Small intestine (tissue), 7 donors: ENCODE measurements around the gene ETV7. TPM values are rescaled to one million over a fixed set of nuclear protein-coding genes. Genes with fewer than 3 reads are reported as not detected.
A peak's percentile ranks its signal among the peaks of the same experiment; 100 is the strongest.

ENCODE experiments used
- DNase-seq, 2 donors: peaks; one replicate each; pipeline versions ENCODE4 v3.0.0 to v3.0.0-alpha.2; 2013
- FAIRE-seq: peaks from 2 replicates; lab custom pipeline; 2012; peaks lifted over from hg19 to GRCh38; lab: Jason Lieb, UNC
- H3K27ac ChIP-seq, 3 donors: one replicate each; pipeline ENCODE4 v1.5.1; 2013; ENCODE audit warnings: low read length in 2 of 3, mild to moderate bottlenecking in 2 of 3, control low read depth in 1 of 3, inconsistent platforms in 1 of 3, low read depth in 1 of 3, moderate library complexity in 1 of 3
- H3K27me3 ChIP-seq, 3 donors: one replicate each; pipeline ENCODE4 v1.6.1; 2013; ENCODE audit warnings: low read length in 3 of 3, inconsistent platforms in 1 of 3; ENCODE audit not compliant: control insufficient read depth in 3 of 3, insufficient read depth in 3 of 3
- H3K36me3 ChIP-seq, 3 donors: one replicate each; pipeline ENCODE4 v1.6.1; 2013; ENCODE audit warnings: low read length in 3 of 3, inconsistent platforms in 1 of 3, low read depth in 1 of 3, mild to moderate bottlenecking in 1 of 3, moderate library complexity in 1 of 3; ENCODE audit not compliant: control insufficient read depth in 3 of 3, insufficient read depth in 2 of 3
- H3K4me1 ChIP-seq, 3 donors: one replicate each; pipeline ENCODE4 v1.6.1; 2013; ENCODE audit warnings: low read length in 2 of 3, inconsistent platforms in 1 of 3, low read depth in 1 of 3, mild to moderate bottlenecking in 1 of 3, moderate library complexity in 1 of 3; ENCODE audit not compliant: control insufficient read depth in 3 of 3, insufficient read depth in 2 of 3
- H3K4me3 ChIP-seq, 3 donors: one replicate each; pipeline ENCODE4 v1.5.1; 2013; ENCODE audit warnings: low read length in 3 of 3, control low read depth in 1 of 3, inconsistent platforms in 1 of 3, low read depth in 1 of 3, mild to moderate bottlenecking in 1 of 3, moderate library complexity in 1 of 3
- H3K9me3 ChIP-seq, 2 donors: one replicate each; pipeline ENCODE4 v1.6.1; 2013; ENCODE audit warnings: low read depth in 1 of 2, low read length in 1 of 2; ENCODE audit not compliant: control insufficient read depth in 2 of 2, insufficient read depth in 1 of 2
- WGBS, 3 donors: extraction: QIAGEN DNeasy Blood & Tissue Kit; methylation state at CpG; one replicate each; pipeline ENCODE4 v1.1.7; 2013; 5-methylcytosine and 5-hydroxymethylcytosine counted together
- polyA plus RNA-seq, 4 donors: library from polyadenylated mRNA; stranded (reverse) in 3 of 4; unstranded in 1 of 4; fragments of 200-250 nt in 3 of 4; fragments of 120-200 nt in 1 of 4; gene quantifications; one replicate each; pipeline versions ENCODE4 v1.2.1 to v1.2.3, GENCODE V29; 2013
- donor health status: healthy with polysubstance abuse.
- donor health status: control.
- donor health status: control.
- donor health status: Bipolar disorder and iron deficiency.
- donor health status: healthy.

Gene ETV7
- polyA plus RNA-seq, 4 donors = 7.4 to 26.2 (median 16.0) TPM

DNA sequence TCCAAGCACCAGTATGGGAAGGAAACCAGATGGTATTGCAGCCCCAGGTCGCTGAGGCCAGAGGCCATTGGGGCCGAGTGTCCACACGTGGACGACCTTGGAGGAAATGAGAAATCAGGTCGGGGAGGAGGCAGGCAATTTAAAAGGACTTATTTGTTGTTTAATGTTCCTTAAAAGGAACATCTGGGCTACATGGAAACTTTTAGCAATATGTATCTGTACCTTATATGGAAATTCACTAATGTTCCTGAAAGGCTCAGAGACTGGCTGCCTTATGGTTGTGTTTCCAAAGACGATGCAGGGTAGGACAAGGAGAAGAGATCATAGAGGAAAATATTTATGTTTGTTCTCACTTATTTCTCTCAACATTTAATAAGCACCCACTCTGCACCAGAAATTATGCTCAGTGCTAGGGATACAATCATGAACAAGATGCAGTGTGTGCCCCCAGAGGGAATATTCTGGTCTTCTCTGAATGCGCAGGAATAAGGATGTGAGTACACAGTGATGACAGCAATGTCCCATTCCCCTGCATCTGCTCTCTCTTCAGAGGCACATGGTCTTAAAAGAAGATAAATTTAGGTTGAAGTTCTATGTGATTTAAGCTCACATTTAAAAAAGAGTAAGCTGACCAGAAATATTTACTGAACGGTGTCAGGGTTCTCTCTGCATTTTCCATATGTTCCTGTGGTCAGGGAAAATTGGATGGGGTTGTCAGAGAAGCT, 54.1 kb downstream of the ETV7 start:
- peaks cover 2 to 42% (median 8%) of the 10 kb centered on the region in 3 donors for H3K4me1 ChIP-seq
- no peaks in the 10 kb centered on the region for H3K27me3 ChIP-seq
- no peak for DNase-seq
- peaks cover 0 to 33% (median 5%) of the 10 kb centered on the region in 3 donors for H3K36me3 ChIP-seq
- WGBS, 3 donors = 68 to 71% (median 69%) methylated on average over 8 of the region's 8 CpGs
- H3K4me3 ChIP-seq = peak overlapping the region in 1 of 3 donors; percentile 50
- H3K9me3 ChIP-seq = peaks cover 0 to 6% of the 10 kb centered on the region in 2 donors
- no peak for FAIRE-seq
- H3K27ac ChIP-seq = peak overlapping the region in 1 of 3 donors; percentile 93

DNA sequence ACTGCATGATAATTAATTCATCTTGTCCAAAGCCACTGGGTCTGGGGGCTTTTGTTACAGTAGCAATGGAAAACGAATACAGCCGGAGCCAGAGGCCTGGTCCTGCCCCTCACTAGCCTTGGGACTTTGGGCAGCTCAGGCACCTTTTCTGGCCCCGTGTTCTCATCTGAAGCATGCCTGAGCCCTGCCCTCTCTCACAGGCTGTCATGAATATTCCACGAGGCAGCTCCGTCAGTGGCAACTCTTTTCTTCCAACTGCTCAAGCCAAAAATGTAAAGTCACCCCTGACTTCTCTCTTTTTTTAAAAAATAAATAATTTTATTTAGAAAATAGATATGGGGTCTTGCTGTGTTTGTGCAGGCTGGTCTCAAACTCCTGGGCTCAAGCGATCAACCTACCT, 56.1 kb downstream of the ETV7 start:
- Histone ChIP-seq H3K9me3 (peaks cover 0 to 6% of the 10 kb centered on the region in 2 donors), H3K4me1 (peaks cover 2 to 37% (median 6%) of the 10 kb centered on the region in 3 donors), H3K27me3 (no peaks in the 10 kb centered on the region), H3K4me3 (no peak overlapping the region), H3K27ac (no peak overlapping the region), H3K36me3 (peaks cover 0 to 47% (median 7%) of the 10 kb centered on the region in 3 donors)
- DNase-seq (no peak), FAIRE-seq (no peak)
- 88 to 93% (median 91%) methylated on average over 6 of the region's 6 CpGs for WGBS, 3 donors

DNA sequence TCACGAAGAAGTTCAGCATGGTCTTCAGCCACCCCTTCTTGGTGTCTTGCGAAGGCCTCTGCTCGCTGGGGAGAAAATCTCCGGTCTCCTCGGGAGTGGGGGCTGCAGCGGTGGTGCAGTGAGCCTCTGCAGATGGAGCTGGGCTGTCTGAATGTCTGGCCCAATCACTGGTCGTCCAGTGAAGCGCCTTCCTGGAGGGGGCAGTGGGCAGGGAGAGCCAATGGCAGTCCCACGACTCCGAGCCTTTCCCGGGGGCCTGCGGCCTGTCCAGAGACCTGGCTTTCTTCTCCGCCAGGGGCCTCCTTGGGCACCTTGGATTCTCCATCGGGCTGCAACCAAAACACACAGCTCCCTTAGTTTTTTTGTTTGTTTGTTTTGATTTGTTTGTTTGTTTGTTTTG, 57.1 kb downstream of the ETV7 start:
- no peak for FAIRE-seq
- peaks cover 0 to 57% (median 11%) of the 10 kb centered on the region in 3 donors for H3K36me3 ChIP-seq
- no peak overlapping the region for H3K4me3 ChIP-seq
- H3K9me3 ChIP-seq = peaks cover 0 to 6% of the 10 kb centered on the region in 2 donors
- no peak overlapping the region for H3K27ac ChIP-seq
- DNase-seq = no peak
- 88 to 92% (median 90%) methylated on average over 14 of the region's 14 CpGs for WGBS, 3 donors
- H3K4me1 ChIP-seq = peaks cover 2 to 26% (median 6%) of the 10 kb centered on the region in 3 donors
- H3K27me3 ChIP-seq = no peaks in the 10 kb centered on the region

DNA sequence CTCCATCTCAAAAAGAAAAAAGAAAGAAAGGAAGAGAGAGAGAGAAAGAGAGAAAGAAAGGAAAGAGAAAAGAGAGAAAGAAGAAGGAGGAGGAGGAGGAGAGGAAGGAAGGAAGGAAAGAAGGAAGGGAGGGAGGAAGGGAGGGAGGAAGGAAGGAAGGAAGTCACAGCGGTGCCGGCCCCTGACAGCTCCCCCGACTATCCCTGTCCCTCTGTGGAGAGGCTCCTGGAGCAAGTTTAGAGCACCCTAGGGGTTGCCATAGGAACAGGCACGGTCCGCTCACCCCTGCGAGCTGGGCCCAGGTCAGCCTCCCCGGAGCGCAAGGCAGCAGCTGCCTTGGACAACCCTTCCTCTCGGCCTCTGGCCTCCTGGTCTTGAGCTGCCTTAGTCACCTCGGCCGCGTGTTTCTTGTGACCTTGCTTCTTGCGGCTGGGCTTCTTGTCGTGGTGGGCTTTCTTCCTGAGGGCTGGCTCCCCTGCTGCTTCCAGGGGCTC, 57.6 kb downstream of the ETV7 start:
- no peak for FAIRE-seq
- Histone ChIP-seq H3K36me3 (peaks cover 2 to 62% (median 15%) of the 10 kb centered on the region in 3 donors), H3K9me3 (peaks cover 0 to 6% of the 10 kb centered on the region in 2 donors), H3K4me1 (peaks cover 2 to 22% (median 6%) of the 10 kb centered on the region in 3 donors), H3K4me3 (no peak overlapping the region), H3K27me3 (no peaks in the 10 kb centered on the region), H3K27ac (no peak overlapping the region)
- 82 to 88% (median 88%) methylated on average over 11 to 14 of the region's 14 CpGs for WGBS, 3 donors
- no peak for DNase-seq

DNA sequence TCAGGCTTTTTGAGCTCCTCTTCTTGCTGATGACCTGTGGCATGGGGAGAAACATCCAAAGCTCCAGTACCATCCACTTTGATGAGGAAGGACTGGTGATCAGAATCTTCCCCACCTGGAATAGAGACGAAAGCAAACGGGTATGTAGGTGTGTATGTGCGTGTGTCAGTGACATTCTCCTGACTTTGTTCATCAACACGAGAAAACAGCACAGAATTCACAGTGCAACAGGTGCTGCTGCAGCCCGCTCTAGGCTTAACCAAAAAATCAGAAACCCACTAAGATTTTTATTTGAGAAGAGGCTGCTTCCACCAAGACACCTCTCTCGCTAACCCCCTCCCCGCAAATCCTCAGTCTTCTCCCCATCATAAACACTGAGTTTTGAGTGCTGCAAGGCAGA, 58.9 kb downstream of the ETV7 start:
- DNase-seq (no peak), FAIRE-seq (no peak)
- Histone ChIP-seq H3K4me1 (peaks cover 0 to 10% (median 0%) of the 10 kb centered on the region in 3 donors), H3K4me3 (no peak overlapping the region), H3K9me3 (no peaks in the 10 kb centered on the region), H3K27ac (no peak overlapping the region), H3K36me3 (peaks cover 2 to 73% (median 23%) of the 10 kb centered on the region in 3 donors), H3K27me3 (no peaks in the 10 kb centered on the region)
- 88 to 93% (median 88%) methylated on average over 7 of the region's 7 CpGs for WGBS, 3 donors

DNA sequence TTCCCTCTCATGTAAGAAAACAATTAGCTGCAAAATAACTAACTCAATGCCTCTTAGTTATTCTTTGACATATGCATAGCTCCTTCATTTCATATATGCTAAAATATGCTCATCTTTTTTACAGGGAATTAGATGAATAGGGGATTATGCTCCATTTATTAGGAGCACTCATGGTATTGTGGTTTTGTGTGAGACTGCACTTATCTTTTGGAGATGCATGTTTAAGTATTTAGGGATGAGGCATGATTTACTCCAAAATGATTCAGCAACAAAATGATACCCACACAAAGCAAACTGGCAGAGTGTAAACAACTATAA, 59.6 kb downstream of the ETV7 start:
- Histone ChIP-seq H3K27ac (no peak overlapping the region), H3K4me1 (peaks cover 0 to 3% (median 0%) of the 10 kb centered on the region in 3 donors), H3K36me3 (peaks cover 2 to 78% (median 28%) of the 10 kb centered on the region in 3 donors), H3K27me3 (no peaks in the 10 kb centered on the region), H3K4me3 (no peak overlapping the region), H3K9me3 (no peaks in the 10 kb centered on the region)
- DNase-seq (no peak), FAIRE-seq (no peak)

DNA sequence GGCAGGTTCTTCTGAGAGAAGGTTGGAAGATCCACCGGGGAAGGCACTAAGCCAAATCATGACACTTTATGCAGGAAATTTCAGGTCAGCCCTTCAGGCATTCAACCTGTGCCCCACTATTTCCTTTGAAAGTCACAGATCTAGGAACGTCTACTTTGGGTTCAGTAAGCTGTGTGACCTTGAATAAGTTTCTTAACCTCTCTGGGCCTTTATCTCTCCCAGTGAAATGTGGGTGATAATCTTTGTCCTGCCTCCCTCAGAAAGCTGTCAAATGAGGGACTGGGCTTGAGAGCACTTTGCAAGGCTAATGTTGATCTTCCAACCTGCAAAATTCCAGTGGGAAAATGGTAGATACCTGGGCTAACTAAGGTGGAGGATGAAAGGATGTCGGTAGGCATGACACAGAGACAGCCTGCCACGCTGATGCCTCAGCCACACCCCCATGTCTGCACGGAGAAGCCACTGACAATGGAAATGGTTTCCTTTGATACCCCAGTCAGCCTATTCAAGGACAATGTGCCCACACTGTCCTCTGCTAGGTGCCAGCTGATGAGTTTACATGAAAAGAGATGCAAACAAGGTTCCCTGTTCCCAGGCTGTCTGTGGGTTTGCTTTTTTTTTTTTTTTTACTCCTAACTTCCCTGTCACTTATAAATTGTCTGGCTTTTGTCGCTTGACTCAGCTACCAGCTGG, 60.1 kb downstream of the ETV7 start:
- DNase-seq = no peak
- no peak overlapping the region for H3K27ac ChIP-seq
- H3K36me3 ChIP-seq = peaks cover 2 to 82% (median 29%) of the 10 kb centered on the region in 3 donors
- no peaks in the 10 kb centered on the region for H3K27me3 ChIP-seq
- no peaks in the 10 kb centered on the region for H3K9me3 ChIP-seq
- no peak overlapping the region for H3K4me3 ChIP-seq
- WGBS, 3 donors = 59 to 79% (median 70%) methylated on average over 6 of the region's 6 CpGs
- peaks cover 0 to 3% (median 0%) of the 10 kb centered on the region in 3 donors for H3K4me1 ChIP-seq
- FAIRE-seq = no peak

DNA sequence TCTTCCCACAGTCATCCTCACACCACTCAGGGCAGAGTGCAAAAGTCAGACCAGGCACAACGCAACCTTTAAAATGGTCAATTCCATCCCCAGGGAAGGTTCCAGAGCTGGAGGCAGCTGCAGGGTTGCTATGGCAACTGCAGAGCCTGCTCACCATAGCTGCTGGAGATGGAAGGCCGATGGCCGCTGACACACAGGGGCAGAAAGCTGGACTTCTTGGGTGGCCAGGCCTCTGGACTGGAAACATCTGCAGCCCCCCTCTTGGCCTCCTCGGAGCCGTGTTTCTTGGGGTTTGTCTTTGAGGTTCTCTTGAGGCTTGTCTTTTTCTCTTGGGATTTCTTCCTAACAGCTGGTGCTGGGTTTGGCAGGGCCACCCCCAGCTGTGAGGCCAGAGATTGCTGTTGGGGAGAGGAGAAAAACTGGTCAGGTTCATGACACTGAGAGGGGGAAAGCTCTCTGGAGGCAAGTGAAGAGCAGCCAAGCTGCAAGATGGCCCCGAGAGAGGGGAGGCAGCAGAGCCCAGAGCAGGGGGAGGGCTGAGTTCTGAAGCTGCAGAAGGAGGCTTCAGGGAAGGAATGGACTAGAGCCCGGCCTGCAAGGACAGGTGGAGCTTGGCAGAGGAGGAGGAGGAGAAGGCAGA, 61.0 kb downstream of the ETV7 start:
- DNase-seq (no peak), FAIRE-seq (no peak)
- no peaks in the 10 kb centered on the region for H3K27me3 ChIP-seq
- H3K27ac ChIP-seq = no peak overlapping the region
- peaks cover 2 to 86% (median 32%) of the 10 kb centered on the region in 3 donors for H3K36me3 ChIP-seq
- WGBS, 3 donors = 61 to 88% (median 85%) methylated on average over 7 of the region's 7 CpGs
- H3K4me1 ChIP-seq = peaks cover 0 to 3% (median 0%) of the 10 kb centered on the region in 3 donors
- no peak overlapping the region for H3K4me3 ChIP-seq
- no peaks in the 10 kb centered on the region for H3K9me3 ChIP-seq
